Mucosa of descending colon (tissue), 3 donors: ENCODE measurements around the gene SPTBN5. TPM values are rescaled to one million over a fixed set of nuclear protein-coding genes. Genes with fewer than 3 reads are reported as not detected.

Experiments used
- ATAC-seq: fragments of 200-7000 bp; cut with Tn5 transposase; one replicate; pipeline ENCODE4 v1.9.1; 2020; ENCODE audit warnings: mild to moderate bottlenecking, moderate library complexity
- DNase-seq, 3 donors: peaks; one replicate each; pipeline ENCODE4 v3.0.0-alpha.2; 2020
- H3K36me3 ChIP-seq: fragments of 200-600 bp; one replicate; pipeline ENCODE4 v1.8.0; 2021; ENCODE audit warnings: low read depth, mild to moderate bottlenecking
- H3K4me1 ChIP-seq: fragments of 200-600 bp; one replicate; pipeline ENCODE4 v1.8.0; 2021; ENCODE audit warnings: low read depth, mild to moderate bottlenecking
- H3K4me3 ChIP-seq: fragments of 200-600 bp; one replicate; pipeline ENCODE4 v1.8.0; 2021; ENCODE audit warnings: mild to moderate bottlenecking
- H3K9me3 ChIP-seq: fragments of 200-600 bp; one replicate; pipeline ENCODE4 v1.8.0; 2021; ENCODE audit warnings: mild to moderate bottlenecking
- CTCF ChIP-seq: fragments of 200-600 bp; IDR thresholded peaks from one replicate; pipeline ENCODE4 v1.8.0; 2022; ENCODE audit warnings: antibody characterized with exemption, mild to moderate bottlenecking
- intact Hi-C, 2 donors: fragments of 100-400 bp; cut with DNase I in 1 of 2; cut with micrococcal nuclease in 1 of 2; formaldehyde crosslinking; loops; one replicate each; pipeline versions ENCODE4 v1.11.0 to v1.11.1; 2022; cut with DNase I, micrococcal nuclease
- total RNA-seq, 3 donors: library from RNA; stranded (reverse); fragmentation: NEBNext Ultra II Directional in 2 of 3; extraction: Animal tissue kit (Norgen Biotek cat#: 25700) in 2 of 3; gene quantifications; one replicate each; pipeline versions ENCODE4 v1.2.1 to v1.2.4, GENCODE V29; 2021 to 2023
- donor health status: DM: no; HTN: no; CAD: no; lungs with moderate emphysema.
- donor health status: DM: no; HTN: no; CAD: no.
- donor health status: DM: no; HTN: yes; CAD: no.

Gene SPTBN5
- total RNA-seq, 3 donors from 2014 or later: 0.36 to 2.2 (median 0.87) TPM

GRCh38 chr15:41809121-41809520, 84.7 kb downstream of the SPTBN5 start:
- H3K36me3 ChIP-seq: no peaks in the 10 kb centered on the region
- no peaks in the 10 kb centered on the region for H3K4me1 ChIP-seq
- no peak for TF ChIP-seq CTCF
- intact Hi-C loops: no loop called here
- ATAC-seq (no peak), DNase-seq (no peak)
- no peaks in the 10 kb centered on the region for H3K9me3 ChIP-seq
- H3K4me3 ChIP-seq: no peak overlapping the region

- Histone ChIP-seq H3K9me3 (no peaks in the 10 kb centered on the region), H3K4me3 (no peak overlapping the region), H3K36me3 (no peaks in the 10 kb centered on the region), H3K4me1 (no peaks in the 10 kb centered on the region)
- intact Hi-C loops: no loop called here
- TF ChIP-seq CTCF: no peak
- DNase-seq (no peak), ATAC-seq (peak; percentile 23)
These were observed 87.3 kb downstream of the SPTBN5 start for GRCh38 chr15:41806291-41807181.

- intact Hi-C loops: no loop called here
- DNase-seq (no peak), ATAC-seq (no peak)
- no peaks in the 10 kb centered on the region for H3K9me3 ChIP-seq
- no peak overlapping the region for H3K4me3 ChIP-seq
- H3K36me3 ChIP-seq: no peaks in the 10 kb centered on the region
- H3K4me1 ChIP-seq: no peaks in the 10 kb centered on the region
- no peak for TF ChIP-seq CTCF
These were observed 88.1 kb downstream of the SPTBN5 start for GRCh38 chr15:41805711-41806110.

- Histone ChIP-seq H3K36me3 (no peaks in the 10 kb centered on the region), H3K4me3 (no peak overlapping the region), H3K4me1 (no peaks in the 10 kb centered on the region), H3K9me3 (no peaks in the 10 kb centered on the region)
- ATAC-seq (no peak), DNase-seq (no peak)
- no peak for TF ChIP-seq CTCF
- intact Hi-C loops: no loop called here
These were observed 88.8 kb downstream of the SPTBN5 start for GRCh38 chr15:41804916-41805666.

- no peaks in the 10 kb centered on the region for H3K9me3 ChIP-seq
- no peak for TF ChIP-seq CTCF
- H3K4me3 ChIP-seq: no peak overlapping the region
- no peak for DNase-seq
- peak; percentile 16 for ATAC-seq
- intact Hi-C loops: no loop called here
- H3K36me3 ChIP-seq: no peaks in the 10 kb centered on the region
- H3K4me1 ChIP-seq: no peaks in the 10 kb centered on the region
These were observed 89.5 kb downstream of the SPTBN5 start for GRCh38 chr15:41804361-41804760.
